LHCN-M2 (cell line): ENCODE data around the gene GAL. TPM values are rescaled to one million over a fixed set of nuclear protein-coding genes. Genes with fewer than 3 reads are reported as not detected.

Experiments used
- DNase-seq: peaks from one replicate; pipeline ENCODE4 v3.0.0-alpha.2; 2012; ENCODE audit warnings: low read depth
- total RNA-seq: library from RNA; depleted of rRNA; stranded (reverse); fragments of >200 nt; gene quantifications from 2 replicates; pipeline ENCODE4 v1.2.3, GENCODE V29; 2014; rRNA removed

The GAL gene
- total RNA-seq, 1 experiment from 2014 or later, result not detected

DNA sequence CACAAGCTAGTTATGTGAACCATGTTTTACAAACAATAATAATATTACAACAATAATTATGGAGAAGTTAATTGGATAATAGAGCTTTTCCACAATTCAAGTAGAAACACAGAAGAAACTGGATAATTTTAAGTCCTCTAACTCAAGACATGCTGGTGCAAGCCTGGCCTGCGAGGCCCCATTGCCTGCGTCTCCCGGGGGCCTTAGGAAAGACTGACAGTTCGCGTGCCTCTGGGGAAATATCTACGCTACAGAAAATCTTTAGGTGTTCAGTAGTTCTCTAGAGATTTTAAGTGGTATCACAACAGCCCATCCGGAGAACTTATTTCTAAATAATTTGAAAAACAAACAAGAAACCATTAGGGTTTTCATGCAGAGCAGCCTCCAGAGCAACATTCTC, 23.2 kb downstream of the GAL start:
- DNase-seq, result no peak

GRCh38 chr11:68709062-68709461, 24.7 kb downstream of the GAL start:
- no peak for DNase-seq

GRCh38 chr11:68710409-68710808, 26.1 kb downstream of the GAL start:
- no peak for DNase-seq

DNA sequence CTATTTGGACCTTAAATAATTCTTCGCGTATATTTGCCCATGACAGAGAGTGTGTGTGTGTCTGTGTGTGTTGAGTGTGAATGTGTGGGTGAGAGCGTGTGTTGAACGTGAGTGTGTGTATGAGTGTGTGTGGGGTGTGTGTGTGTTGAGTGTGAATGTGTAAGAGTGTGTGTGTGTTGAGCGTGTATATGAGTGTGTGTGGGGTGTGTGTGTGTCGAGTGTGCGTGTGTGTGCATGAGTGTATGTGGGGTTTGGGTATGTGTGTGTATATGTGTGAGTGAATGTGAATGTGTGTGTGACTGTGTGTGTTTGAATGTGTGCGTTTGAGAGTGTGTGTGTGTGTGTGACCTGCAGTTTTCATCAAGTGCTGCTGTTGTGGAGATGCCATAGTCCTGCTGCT, 26.8 kb downstream of the GAL start:
- DNase-seq, result no peak

- no peak for DNase-seq
Observed at GRCh38 chr11:68714060-68714856, 29.9 kb downstream of the GAL start.

DNA sequence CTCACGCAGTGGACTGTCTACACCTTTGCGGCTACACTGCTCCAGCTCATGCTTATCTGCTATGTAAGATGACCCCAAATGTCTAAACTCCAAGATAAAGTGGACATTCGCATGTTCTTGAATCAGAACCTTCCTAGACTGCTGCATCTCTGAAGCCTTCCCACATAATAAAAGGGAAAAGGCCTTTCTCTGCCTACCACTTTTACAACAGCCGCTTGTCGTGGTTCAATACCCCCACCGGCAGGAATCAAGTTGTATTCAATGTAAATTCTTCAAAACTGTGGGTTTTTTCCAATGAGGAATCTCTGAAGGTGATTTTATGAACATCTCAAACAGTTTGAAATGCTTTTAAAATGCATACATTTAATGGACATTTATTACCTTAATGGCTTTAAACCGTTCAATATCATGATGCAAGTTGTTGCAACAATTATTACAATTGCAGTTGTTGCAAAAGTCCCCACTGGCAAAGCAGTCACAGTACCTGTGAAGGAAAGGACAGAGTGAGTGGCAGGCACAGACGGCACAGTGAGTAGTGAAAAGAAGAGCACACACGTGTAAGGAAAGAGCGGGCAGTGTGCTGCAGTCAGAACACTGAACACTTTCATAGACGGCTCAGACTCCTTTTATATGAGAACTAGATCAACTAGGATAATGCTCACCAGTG, 31.2 kb downstream of the GAL start:
- DNase-seq, result no peak

DNA sequence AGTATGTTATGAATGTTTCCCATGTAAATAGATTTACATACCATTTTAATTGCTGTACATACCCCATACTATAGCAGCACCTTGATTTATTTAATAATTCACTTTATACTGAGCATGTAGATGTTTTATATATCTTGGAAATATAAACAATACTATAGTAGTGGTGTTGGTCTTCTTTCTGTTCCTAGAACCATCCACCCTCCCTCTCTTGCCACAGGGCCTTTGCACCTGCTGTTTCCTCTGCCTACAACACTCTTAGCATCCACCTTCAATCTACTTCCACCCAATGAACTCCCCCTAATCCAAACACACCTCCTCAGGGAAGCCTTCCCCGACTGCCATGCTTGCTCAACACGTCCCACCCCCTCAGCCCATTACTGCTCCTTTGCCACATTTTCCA, 36.7 kb downstream of the GAL start:
- no peak for DNase-seq

DNA sequence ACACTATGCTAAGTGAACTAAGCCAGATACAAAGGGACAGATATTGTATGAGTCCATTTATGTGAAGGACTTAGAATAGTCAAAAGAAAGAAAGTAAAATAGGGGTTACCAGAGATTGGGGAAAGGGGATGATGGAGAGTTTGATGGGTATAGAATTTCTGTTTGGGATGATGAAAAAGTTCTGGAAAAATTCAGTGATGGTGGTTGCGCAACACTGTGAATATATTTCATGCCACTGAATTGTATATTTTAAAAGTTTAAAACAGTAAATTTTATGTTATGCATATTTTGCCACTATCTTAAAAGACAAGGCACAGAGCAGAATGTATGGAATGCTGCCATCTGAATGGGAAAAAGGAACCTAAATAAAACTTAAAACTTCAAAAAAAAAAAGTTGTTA, 37.8 kb downstream of the GAL start:
- no peak for DNase-seq

DNA sequence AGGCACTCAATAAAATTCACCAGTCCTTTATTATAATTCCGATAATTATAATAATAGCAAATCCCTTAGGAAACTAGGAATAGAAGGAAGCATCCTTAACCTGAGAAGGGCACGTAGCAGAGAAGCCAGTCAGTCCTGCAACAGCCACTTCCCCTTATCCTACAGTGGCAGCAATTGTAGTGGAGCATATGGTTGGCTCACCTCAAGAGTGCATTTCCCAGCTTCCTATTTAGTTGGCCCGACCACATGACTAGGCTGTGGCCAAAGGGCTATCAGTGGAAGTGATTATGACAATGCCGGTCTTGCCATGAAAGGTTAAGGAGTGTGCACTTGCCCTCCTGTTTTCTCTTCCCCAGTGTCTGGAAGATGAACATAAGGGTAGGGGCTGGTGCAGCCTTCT, 39.9 kb downstream of the GAL start:
- DNase-seq, result no peak

- DNase-seq, result no peak
Observed at GRCh38 chr11:68727783-68728182, 43.4 kb downstream of the GAL start.

DNA sequence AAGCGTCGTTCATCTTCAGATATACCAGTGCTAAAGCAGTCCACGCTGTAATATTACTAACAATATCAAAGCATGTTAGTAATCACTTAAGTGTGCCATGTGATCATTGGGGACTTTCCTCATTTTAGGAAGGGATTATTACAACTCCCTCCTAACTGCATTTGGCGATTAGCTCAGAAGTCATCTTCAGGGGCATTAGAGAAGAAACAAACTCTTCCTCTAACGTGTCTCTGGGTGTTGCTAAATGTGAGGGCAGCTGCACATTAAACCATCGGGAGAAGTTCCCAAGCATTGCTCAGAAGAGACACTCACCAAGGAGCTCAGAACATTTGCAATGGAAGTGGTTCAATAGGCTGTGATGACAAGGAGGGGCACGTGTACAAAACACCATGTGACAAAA, 49.8 kb downstream of the GAL start:
- no peak for DNase-seq

DNA sequence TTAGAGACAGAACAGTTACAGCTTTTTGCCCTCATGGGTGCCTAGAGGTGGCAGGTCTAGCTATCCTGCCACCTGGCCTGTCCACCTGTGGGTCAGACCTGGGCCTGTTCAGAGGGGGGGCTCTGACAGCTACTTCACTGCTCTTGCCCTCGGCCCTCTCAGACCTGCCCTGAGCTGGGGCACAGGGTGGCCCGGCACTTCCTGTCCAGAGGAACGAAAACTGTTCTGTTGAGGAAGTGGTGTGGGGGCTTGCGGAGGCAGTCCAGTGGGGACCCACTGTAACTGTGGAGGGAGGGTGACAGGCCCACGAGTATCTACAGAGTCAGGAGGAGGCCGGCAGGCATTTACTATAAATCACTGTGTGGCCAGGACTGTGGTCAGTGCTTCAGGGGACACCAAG, 50.8 kb downstream of the GAL start:
- no peak for DNase-seq

GRCh38 chr11:68735646-68736045, 51.3 kb downstream of the GAL start:
- DNase-seq, result no peak

Other genes starting within 250 kb of the GAL start
- 84.6 and 89.6 TPM in 2 replicates for gene PPP6R3, start 223.8 kb upstream of the GAL start, total RNA-seq
- gene TESMIN, start 67.0 kb downstream of the GAL start, total RNA-seq, result not detected in 2 replicates
- gene CPT1A, start 157.4 kb downstream of the GAL start, total RNA-seq, result 6.3 TPM in 2 replicates
- 48.3 and 59.0 TPM in 2 replicates for gene MRPL21, start 219.3 kb downstream of the GAL start, total RNA-seq
- gene IGHMBP2, start 219.3 kb downstream of the GAL start, total RNA-seq, result 7.1 and 11.6 TPM in 2 replicates